Pericardium fibroblast (primary cell): ENCODE data around the gene GOLGA6L9. TPM values are rescaled to one million over a fixed set of nuclear protein-coding genes. Genes with fewer than 3 reads are reported as not detected.

Experiments
- total RNA-seq: library from RNA; depleted of rRNA; stranded (reverse); fragments of >200 nt; gene quantifications from 2 replicates; pipeline ENCODE4 v1.2.3, GENCODE V29; 2015

Gene GOLGA6L9, protein sequence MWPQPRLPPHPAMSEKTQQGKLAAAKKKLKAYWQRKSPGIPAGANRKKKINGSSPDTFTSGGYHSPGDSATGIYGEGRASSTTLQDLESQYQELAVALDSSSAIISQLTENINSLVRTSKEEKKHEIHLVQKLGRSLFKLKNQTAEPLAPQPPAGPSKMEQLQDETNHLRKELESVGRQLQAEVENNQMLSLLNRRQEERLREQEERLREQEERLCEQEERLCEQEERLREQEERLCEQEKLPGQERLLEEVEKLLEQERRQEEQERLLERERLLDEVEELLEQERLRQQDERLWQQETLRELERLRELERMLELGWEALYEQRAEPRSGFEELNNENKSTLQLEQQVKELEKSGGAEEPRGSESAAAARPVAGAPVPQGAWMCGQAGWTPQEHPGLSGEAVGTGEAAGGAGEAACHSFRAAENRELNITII
- total RNA-seq, result 0.35 and 1.1 TPM in 2 replicates

GRCh38 chr15:82429693-82430092 lies at the start of gene GOLGA6L9:
Gene GOLGA6L9, plus strand, starts transcription at chr15:82429816. Its CDS starts 264 bp downstream, at chr15:82430080.

Other genes with a start within 250 kb of the GOLGA6L9 start
- gene EFL1, start 167.1 kb upstream of the GOLGA6L9 start, total RNA-seq, result 5.2 and 6.3 TPM in 2 replicates
- 0.51 TPM in 1 of 2 replicates, not detected in the other for gene SAXO2, start 167.0 kb upstream of the GOLGA6L9 start, total RNA-seq
- gene GOLGA6L10, start 80.3 kb upstream of the GOLGA6L9 start, total RNA-seq, result 0.23 TPM in 1 of 2 replicates, not detected in the other
- gene RPS17, start 110.6 kb downstream of the GOLGA6L9 start, total RNA-seq, result 3,826 and 6,562 TPM in 2 replicates
- 3.3 and 4.2 TPM in 2 replicates for gene CPEB1, start 217.5 kb downstream of the GOLGA6L9 start, total RNA-seq